HG03159 (cell line): Measurements from ENCODE around the gene IL36G.
"Not testable (repeated sequence)": the region's sequence is repeated elsewhere in the genome, so short reads cannot be mapped to it uniquely, and the experiment has no call there.

Source experiments
- ATAC-seq: cut with Tn5 transposase; IDR thresholded peaks from one replicate; pipeline ENCODE4 v1.9.1; 2021; ENCODE audit warnings: mild to moderate bottlenecking, moderate library complexity; ENCODE audit not compliant: unreplicated experiment

Gene IL36G

DNA sequence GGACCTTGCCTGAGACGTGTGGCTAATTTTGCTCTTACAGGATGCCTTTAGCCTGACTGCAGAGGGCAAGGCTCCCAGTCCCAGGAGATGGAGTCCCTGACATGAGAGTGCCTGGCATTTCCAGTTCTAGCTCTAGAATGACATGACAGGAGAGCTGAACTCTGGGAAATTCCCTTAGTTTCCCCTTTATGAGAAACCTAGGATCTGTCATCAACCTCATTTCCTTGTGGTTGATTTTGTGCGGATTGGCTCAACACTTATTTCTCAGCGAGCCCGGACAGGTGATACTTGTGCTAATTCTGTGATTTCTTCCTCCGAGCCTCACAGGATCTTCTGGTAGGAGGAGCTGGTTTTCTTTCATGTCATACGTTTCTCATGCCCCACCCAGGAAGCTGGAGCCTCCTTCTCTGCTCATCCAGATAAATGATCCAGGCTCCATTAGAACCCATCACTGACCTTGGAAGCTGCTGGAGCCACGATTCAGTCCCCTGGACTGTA is at the start of gene IL36G:
TSS of gene IL36G (plus strand) at position 448 of the 498 bp plus-strand sequence. CDS start 633 bp downstream, outside the sequence.
- ATAC-seq: no peak

GRCh38 chr2:112933261-112933660 is 44.5 kb upstream of the IL36G start:
- ATAC-seq: no peak

DNA sequence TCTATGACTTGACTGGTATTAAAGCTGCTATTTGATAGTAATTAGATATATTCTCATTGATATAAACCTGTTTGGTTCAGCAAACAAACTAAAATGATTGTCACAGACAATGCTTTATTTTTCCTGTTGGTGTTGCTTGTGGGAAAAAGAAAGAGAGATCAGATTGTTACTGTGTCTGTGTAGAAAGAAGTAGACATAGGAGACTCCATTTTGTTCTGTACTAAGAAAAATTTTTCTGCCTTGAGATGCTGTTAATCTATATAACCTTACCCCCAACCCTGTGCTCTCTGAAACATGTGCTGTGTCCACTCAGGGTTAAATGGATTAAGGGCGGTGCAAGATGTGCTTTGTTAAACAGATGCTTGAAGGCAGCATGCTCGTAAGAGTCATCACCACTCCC is 43.7 kb upstream of the IL36G start:
- not testable (repeated sequence) for ATAC-seq

- ATAC-seq: no peak
These were observed 40.9 kb upstream of the IL36G start for GRCh38 chr2:112936927-112937232.

GRCh38 chr2:112938904-112939303 is 38.9 kb upstream of the IL36G start:
- no peak for ATAC-seq

- no peak for ATAC-seq
These were observed 38.4 kb upstream of the IL36G start for GRCh38 chr2:112939425-112939824.

DNA sequence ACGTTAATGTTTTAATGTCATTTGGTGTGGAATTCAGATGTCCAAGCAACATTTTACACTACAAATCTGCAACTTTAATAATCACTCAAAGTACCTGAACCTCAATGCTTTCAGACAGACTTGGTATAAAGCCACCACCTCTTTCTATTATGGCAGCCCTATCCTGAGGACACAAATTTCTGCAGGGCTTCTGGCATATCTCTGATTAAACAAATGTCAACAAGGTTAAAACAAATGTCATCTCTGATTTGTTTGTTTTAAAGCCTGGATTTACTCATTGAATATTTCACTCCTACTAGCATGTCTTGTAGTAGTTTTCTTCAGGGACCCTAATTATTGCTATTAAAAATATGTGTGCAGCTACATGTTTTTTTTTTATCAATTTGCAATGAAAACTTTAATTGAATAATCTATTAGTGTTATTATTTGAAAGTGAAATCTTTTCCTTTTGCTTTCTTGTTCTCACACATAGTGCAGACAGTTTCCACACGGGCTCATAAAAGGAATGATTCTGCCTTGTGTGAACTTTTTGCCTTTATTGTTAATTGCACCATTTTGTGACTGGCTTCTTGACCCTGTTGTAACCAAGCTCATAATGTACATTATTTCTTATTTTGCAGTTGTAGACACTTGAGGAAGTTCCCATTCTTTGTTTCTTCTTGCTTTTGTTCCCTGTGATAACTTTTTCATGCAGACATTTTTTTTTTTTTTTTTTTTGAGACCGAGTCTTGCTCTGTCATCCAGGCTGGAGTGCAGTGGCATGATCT is 36.8 kb upstream of the IL36G start:
- ATAC-seq: no peak

DNA sequence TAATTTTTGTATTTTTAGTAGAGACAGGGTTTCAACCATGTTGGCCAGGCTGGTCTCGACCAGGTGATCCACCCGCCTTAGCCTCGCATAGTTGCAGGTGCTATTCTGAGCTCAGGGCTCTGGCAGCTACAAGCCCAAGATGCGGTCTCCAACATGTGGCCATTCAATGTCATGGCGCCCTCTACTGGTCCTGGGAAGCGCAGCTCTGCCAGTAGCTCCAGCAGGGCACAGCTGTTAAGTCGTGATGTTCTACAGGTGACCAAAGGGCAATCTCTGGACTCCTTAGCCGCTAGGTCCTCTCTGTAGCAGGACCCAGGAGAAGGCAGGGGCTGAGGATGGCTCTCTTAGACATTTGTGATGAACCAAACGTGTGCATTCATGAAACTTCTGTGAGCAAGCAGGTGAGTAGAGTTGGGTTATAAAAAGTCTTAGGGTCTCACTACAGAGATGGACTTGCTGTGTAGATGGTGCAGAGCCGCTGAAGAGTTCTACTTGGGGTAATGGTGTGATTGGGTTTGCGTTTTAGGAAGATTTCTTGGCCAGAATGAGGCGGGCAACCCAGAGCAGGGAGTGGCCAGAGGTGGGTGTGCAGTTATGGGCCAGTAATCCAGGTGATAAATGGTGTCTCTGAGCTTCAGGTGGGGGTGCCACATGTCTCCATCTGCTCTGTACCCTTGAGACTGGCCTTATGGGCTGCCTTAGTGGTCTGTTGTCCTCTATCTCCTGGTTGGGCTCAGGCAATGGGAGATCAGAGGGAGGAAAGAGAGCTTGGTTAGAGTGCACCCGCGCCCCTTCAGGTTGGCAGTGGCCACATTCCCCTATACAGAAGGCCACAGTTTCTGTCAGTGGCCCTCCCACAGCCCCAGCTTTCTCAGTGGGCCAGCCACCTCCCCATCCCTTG is 35.8 kb upstream of the IL36G start:
- ATAC-seq: peak; percentile 85

DNA sequence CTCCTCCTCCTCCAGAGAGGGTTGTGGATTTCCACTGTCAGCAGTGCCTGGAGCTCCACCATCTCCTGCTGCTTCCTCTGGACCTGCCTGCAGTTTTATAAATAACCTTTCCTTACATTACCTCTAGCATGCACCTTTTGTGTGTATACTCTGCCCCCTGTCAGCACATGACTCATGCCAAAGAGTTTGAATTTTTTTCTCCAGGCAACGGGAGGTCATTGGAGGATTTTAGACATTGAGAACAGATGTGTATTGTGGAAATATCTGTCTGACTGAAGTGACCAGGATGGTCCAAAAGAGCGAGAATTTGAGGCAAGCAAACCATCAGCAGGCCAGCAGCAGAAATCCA is 35.2 kb upstream of the IL36G start:
- ATAC-seq: no peak

GRCh38 chr2:112944971-112945370 is 32.8 kb upstream of the IL36G start:
- ATAC-seq: no peak

- ATAC-seq: no peak
These were observed 31.7 kb upstream of the IL36G start for GRCh38 chr2:112946086-112946485.

DNA sequence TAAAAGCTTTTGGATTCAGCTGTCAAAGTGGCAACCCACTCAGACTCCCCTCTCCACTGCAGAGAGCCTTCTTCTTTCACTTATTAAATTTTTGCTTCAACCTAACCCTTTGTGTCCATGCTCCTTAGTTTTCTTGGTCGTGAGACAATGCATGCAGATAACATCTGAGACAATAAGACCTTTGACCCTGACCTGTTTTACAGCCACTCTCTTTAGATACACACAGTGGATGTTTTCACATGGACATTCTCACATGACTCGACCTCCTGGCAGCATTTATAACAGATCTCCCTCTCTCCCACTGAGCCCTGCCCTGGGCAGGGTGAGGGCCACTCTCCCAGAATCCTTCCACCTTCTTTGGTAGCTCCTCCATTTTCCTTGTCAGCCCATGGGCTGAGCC is 30.4 kb upstream of the IL36G start:
- ATAC-seq: no peak

GRCh38 chr2:112949456-112949855 is 28.4 kb upstream of the IL36G start:
- no peak for ATAC-seq

DNA sequence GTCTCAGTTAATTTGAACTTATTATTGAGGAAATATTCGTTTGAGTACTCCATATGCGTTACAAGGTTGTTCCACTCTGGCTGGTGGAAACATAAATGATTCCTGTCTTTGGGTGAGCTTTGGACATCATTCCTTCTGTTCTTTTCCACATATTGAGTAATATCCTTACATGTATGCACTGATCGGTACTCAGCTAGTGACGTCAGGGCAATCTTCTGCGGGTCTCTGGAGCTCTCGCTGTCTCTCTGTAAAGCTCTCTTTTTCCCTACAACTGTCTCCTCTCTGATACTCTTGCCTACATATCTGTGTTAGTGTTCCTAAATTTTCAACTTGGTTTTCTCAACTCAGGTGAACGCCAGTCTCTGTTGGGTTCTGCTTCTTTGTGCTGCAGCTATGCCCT is 23.4 kb upstream of the IL36G start:
- ATAC-seq: no peak

- no peak for ATAC-seq
These were observed 20.3 kb upstream of the IL36G start for GRCh38 chr2:112957511-112957910.

GRCh38 chr2:112958428-112959108 is 19.2 kb upstream of the IL36G start:
- ATAC-seq: no peak

GRCh38 chr2:112959109-112959812 is 18.5 kb upstream of the IL36G start:
- no peak for ATAC-seq

DNA sequence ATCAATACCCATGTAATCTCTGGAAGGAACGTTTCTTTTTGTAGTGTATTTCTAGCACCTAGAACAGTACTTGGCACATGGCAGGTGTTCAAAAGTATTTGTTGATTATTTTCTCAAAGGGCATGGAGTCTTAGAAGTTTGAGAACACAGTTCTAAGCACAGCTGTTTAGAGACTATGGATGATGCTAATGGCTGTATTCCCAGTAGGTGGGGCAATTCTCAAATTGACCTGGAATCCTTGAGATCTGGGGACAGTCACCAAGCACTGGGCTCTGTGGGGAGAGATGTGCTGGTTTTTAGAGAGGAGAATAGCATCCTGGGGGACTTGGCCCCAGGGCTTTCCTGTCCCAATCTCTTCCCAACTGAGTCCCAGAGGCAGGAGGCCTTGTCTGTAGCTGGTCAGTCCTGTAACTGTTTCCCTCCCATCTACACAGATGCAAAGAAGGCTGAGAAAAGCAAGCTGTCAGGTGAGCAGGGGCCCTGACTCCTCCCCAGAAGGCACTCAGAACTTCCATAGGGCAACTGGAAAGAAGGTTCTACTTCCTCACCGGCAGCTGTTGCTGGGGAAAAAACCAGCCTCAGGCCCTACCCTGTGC is 17.5 kb upstream of the IL36G start:
- no peak for ATAC-seq

GRCh38 chr2:112962308-112963175 is 15.3 kb upstream of the IL36G start:
- ATAC-seq: no peak

GRCh38 chr2:112967023-112967422 is 10.8 kb upstream of the IL36G start:
- ATAC-seq: no peak
